Measurements from ENCODE around the gene KANK2. TPM values are rescaled to one million over a fixed set of nuclear protein-coding genes. Genes with fewer than 3 reads are reported as not detected.

The KANK2 gene
- total and polyA plus RNA-seq, 8 donors: 19.0 to 48.7 (median 28.7) TPM

- Histone ChIP-seq H3K4me1 (peaks cover 0 to 2% (median 0%) of the 10 kb centered on the region in 3 donors), H3K4me3 (no peak overlapping the region), H3K36me3 (no peaks in the 10 kb centered on the region), H3K27me3 (no peaks in the 10 kb centered on the region), H3K27ac (peak overlapping the region in 1 of 4 donors; percentile 28), H3K9me3 (no peaks in the 10 kb centered on the region)
- ATAC-seq (peak; percentile 28 to 76 (median 62)), FAIRE-seq (no peak), DNase-seq (peak in 5 of 6 donors; percentile 44 to 79 (median 71))
- intact Hi-C loops (cut with DNase I): loop anchor here in 2 of 3 donors (2.0 to 10.0 kb wide), 3 partner anchors 65 to 169 kb away; no protein-coding TSS in a partner anchor
- WGBS, 2 donors: 51 to 52% methylated on average over 17 of the region's 17 CpGs
- peak; percentile 46 to 64 (median 58) for TF ChIP-seq CTCF (IDR thresholded peaks at IDR 0.05)
Observed at GRCh38 chr19:11203194-11204075, 6.1 kb upstream of the KANK2 start.

GRCh38 chr19:11202488-11203193 is 5.3 kb upstream of the KANK2 start:
- no peak for FAIRE-seq
- no peak for TF ChIP-seq CTCF (IDR thresholded peaks at IDR 0.05)
- Histone ChIP-seq H3K36me3 (no peaks in the 10 kb centered on the region), H3K4me1 (peaks cover 0 to 5% (median 0%) of the 10 kb centered on the region in 3 donors), H3K27me3 (no peaks in the 10 kb centered on the region), H3K4me3 (no peak overlapping the region), H3K9me3 (no peaks in the 10 kb centered on the region), H3K27ac (peak overlapping the region in 1 of 4 donors; percentile 28)
- intact Hi-C loops (cut with DNase I): loop anchor here in 2 of 3 donors (5.0 to 10.0 kb wide), 2 partner anchors 70 to 168 kb away; no protein-coding TSS in a partner anchor
- 86 to 90% methylated on average over 20 of the region's 20 CpGs for WGBS, 2 donors
- ATAC-seq: no peak
- DNase-seq: no peak

- Histone ChIP-seq H3K4me1 (peaks cover 0 to 5% (median 0%) of the 10 kb centered on the region in 3 donors), H3K9me3 (no peaks in the 10 kb centered on the region), H3K4me3 (no peak overlapping the region), H3K27ac (no peak overlapping the region), H3K36me3 (no peaks in the 10 kb centered on the region), H3K27me3 (no peaks in the 10 kb centered on the region)
- no peak for DNase-seq
- intact Hi-C loops (cut with DNase I): loop anchor here in 2 of 3 donors (5.0 to 10.0 kb wide), 2 partner anchors 69 to 167 kb away; no protein-coding TSS in a partner anchor
- TF ChIP-seq CTCF (IDR thresholded peaks at IDR 0.05): no peak
- no peak for FAIRE-seq
- WGBS, 2 donors: 93% methylated on average over 24 of the region's 24 CpGs
- no peak for ATAC-seq
Observed at GRCh38 chr19:11201791-11202190, 4.4 kb upstream of the KANK2 start.

GRCh38 chr19:11200931-11201330 is 3.6 kb upstream of the KANK2 start:
- no peaks in the 10 kb centered on the region for H3K9me3 ChIP-seq
- FAIRE-seq (no peak), ATAC-seq (no peak), DNase-seq (no peak)
- WGBS, 2 donors: 92 to 94% methylated on average over 9 of the region's 9 CpGs
- H3K4me3 ChIP-seq: no peak overlapping the region
- TF ChIP-seq CTCF (IDR thresholded peaks at IDR 0.05): no peak
- H3K36me3 ChIP-seq: no peaks in the 10 kb centered on the region
- H3K27me3 ChIP-seq: no peaks in the 10 kb centered on the region
- intact Hi-C loops (cut with DNase I): loop anchor here in 2 of 3 donors (5.0 to 10.0 kb wide), 2 partner anchors 69 to 166 kb away; no protein-coding TSS in a partner anchor
- no peak overlapping the region for H3K27ac ChIP-seq
- H3K4me1 ChIP-seq: peaks cover 0 to 5% (median 0%) of the 10 kb centered on the region in 3 donors

All from pancreas (tissue), 10 donors.